ENCODE results near the gene CSK. TPM values are rescaled to one million over a fixed set of nuclear protein-coding genes. Genes with fewer than 3 reads are reported as not detected.

The CSK gene
- total and polyA plus RNA-seq, 2 of the 8 experiments (the other 6 are each of a cell fraction or from before 2014, with no cell fraction given), result 13.7 to 50.2 TPM

GRCh38 chr15:74808840-74809229 lies 27.0 kb downstream of the CSK start:
- no peak overlapping the region for H2BK12ac ChIP-seq (ENCODE audit: low read depth, low read length)
- no peaks in the 10 kb centered on the region for H3K27me3 ChIP-seq (replicated peaks in 1 of 4; ENCODE audit: control insufficient read depth in 3 of 4, extremely low read depth in 1 of 4, insufficient read depth in 3 of 4, low read length in 3 of 4)
- no peak overlapping the region for H3K9ac ChIP-seq (replicated peaks in 1 of 4; ENCODE audit: extremely low read depth in 1 of 4, low read depth in 3 of 4, low read length in 3 of 4)
- ChIA-PET CTCF (ENCODE audit: partially characterized antibody) (interaction anchor here (0.7 to 10.2 kb wide), 20 partner anchors 9 to 335 kb away, joined by 3 to 113 read pairs (median 6); partner anchors contain the start of gene CPLX3), POLR2A (ENCODE audit: partially characterized antibody) (interaction anchor here (0.6 to 2.8 kb wide), 7 partner anchors 9 to 179 kb away, joined by 3 to 10 read pairs (median 4); no protein-coding TSS in a partner anchor)
- H3K4ac ChIP-seq (replicated peaks; ENCODE audit: insufficient read length, low read depth, low read length), result no peak overlapping the region
- FAIRE-seq (peak; percentile 52), DNase-seq (ENCODE audit: low read depth in 1 of 2, low spot score in 2 of 2) (no peak)
- H2AK5ac ChIP-seq (ENCODE audit: low read depth, low read length), result no peak overlapping the region
- peaks cover 0 to 2% (median 1%) of the 10 kb centered on the region in 4 experiments; a peak in 2 of 7 replicates for H3K4me1 ChIP-seq (replicated peaks in 1 of 4; ENCODE audit: control insufficient read depth in 3 of 4, insufficient read depth in 4 of 4, low read length in 3 of 4)
- H3K4me2 ChIP-seq (ENCODE audit: insufficient read depth in 1 of 2, low read depth in 2 of 2, low read length in 2 of 2), result no peak overlapping the region
- H4K20me1 ChIP-seq (replicated peaks in 1 of 2; ENCODE audit: control insufficient read depth in 1 of 2, insufficient read depth in 2 of 2, low read length in 2 of 2), result no peaks in the 10 kb centered on the region
- H4K5ac ChIP-seq (ENCODE audit: insufficient read length, low read depth, low read length), result no peak overlapping the region
- H3K23me2 ChIP-seq (ENCODE audit: low read depth, low read length), result no peaks in the 10 kb centered on the region
- H4K8ac ChIP-seq (ENCODE audit: extremely low read depth, insufficient read depth, low read length), result no peak overlapping the region
- H2AFZ ChIP-seq (ENCODE audit: low read length), result no peak overlapping the region
- H3K27ac ChIP-seq (ENCODE audit: low read depth, low read length), result no peak overlapping the region
- no peaks in the 10 kb centered on the region for H3K79me1 ChIP-seq (ENCODE audit: low read depth, low read length)
- no peak overlapping the region for H2BK15ac ChIP-seq (ENCODE audit: low read length)
- no peaks in the 10 kb centered on the region for H3K36me3 ChIP-seq (ENCODE audit: control insufficient read depth in 2 of 4, insufficient read depth in 4 of 4, low read length in 3 of 4)
- H2BK20ac ChIP-seq (ENCODE audit: low read length), result no peak overlapping the region
- no peak overlapping the region for H3K14ac ChIP-seq (ENCODE audit: insufficient read length)
- H4K91ac ChIP-seq (replicated peaks; ENCODE audit: insufficient read length, low read length), result no peak overlapping the region
- no peak overlapping the region for H3K4me3 ChIP-seq (ENCODE audit: extremely low read depth in 1 of 4, insufficient read depth in 2 of 4, low read depth in 3 of 4, low read length in 4 of 4)
- no peaks in the 10 kb centered on the region for H3K9me3 ChIP-seq (ENCODE audit: insufficient read depth in 2 of 2, low read depth in 1 of 2, low read length in 1 of 2)
- 0 out of 2 replicates have a peak overlapping the region, but pooled peaks have one; percentile 24 for H2BK5ac ChIP-seq (ENCODE audit: low read depth, low read length)
- H3K18ac ChIP-seq (ENCODE audit: extremely low read depth, low read length), result 0 out of 2 replicates have a peak overlapping the region, but pooled peaks have one; percentile 71
- WGBS, 2 experiments (ENCODE audit: extremely low coverage in 1 of 2, insufficient coverage in 1 of 2, insufficient read length in 1 of 2, insufficient replicate concordance in 2 of 2, low coverage in 1 of 2, low lambda C conversion rate in 2 of 2, missing lambda C conversion rate in 1 of 2), result 66% methylated on average over 4 of the region's 4 CpGs; no CpG with 5 or more reads in 1 of the 2 experiments
- no peaks in the 10 kb centered on the region for H3K79me2 ChIP-seq (ENCODE audit: control insufficient read depth in 1 of 2, insufficient read depth in 2 of 2, low read length in 2 of 2)
- no peak overlapping the region for H3K23ac ChIP-seq (ENCODE audit: insufficient read length)
- no peak overlapping the region for H2BK120ac ChIP-seq (replicated peaks; ENCODE audit: low read depth, low read length)
- no peak overlapping the region for H3K56ac ChIP-seq (replicated peaks; ENCODE audit: insufficient read length, low read depth, low read length)
- TF ChIP-seq ATF2 (IDR thresholded peaks at IDR 0.05; ENCODE audit: low read length) (no peak), RAD21 (IDR thresholded peaks at IDR 0.05 in 1 of 2, conservative IDR thresholded peaks at IDR 0.05 in 1 of 2; ENCODE audit: low read depth in 2 of 2, low read length in 2 of 2) (peak; percentile 34 to 53), GABPA (IDR thresholded peaks at IDR 0.05; ENCODE audit: borderline replicate concordance, insufficient read depth, low read length) (no peak), TEAD4 (IDR thresholded peaks at IDR 0.05; ENCODE audit: low read depth, low read length) (0 out of 2 replicates have a peak, but pooled peaks have one; percentile 20), KDM1A (IDR thresholded peaks at IDR 0.05; ENCODE audit: borderline replicate concordance, low read length) (peak; percentile 80; the same call in 1 of the 2 replicates), CHD1 (IDR thresholded peaks at IDR 0.05; ENCODE audit: low read depth, low read length) (no peak), CTCF (IDR thresholded peaks at IDR 0.05; ENCODE audit: control extremely low read depth in 1 of 3, insufficient read depth in 1 of 3, low read depth in 1 of 3, low read length in 3 of 3) (peak; percentile 57 to 67 (median 63)), POLR2AphosphoS5 (IDR thresholded peaks at IDR 0.05; ENCODE audit: low read depth, low read length) (no peak)
